ENCODE data around the gene NPHP4.
"Not testable (repeated sequence)": the region's sequence is repeated elsewhere in the genome, so short reads cannot be mapped to it uniquely, and the experiment has no call there.

Gene NPHP4

DNA sequence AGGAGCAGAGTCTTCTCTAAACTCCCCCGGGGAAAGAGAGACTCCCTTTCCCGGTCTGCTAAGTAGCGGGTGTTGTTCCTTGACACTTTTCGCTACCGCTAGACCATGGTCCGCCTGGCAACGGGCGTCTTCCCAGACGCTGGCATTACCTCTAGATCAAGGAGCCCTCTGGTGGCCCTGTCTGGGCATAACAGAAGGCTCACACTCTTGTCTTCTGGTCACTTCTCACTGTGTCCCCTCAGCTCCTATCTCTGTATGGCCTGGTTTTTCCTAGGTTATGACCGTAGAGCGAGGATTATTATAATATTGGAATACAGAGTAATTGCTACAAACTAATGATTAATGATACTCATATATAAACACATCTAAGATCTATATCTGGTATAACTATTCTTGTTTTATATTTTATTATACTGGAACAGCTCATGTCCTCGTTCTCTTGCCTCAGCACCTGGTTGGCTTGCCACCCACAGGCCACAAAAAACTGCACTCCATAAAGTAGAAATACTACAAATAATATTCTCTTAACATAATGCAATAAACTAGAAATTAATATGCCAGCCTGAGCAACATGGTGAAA lies 98.4 kb downstream of the NPHP4 start:
- not testable (repeated sequence) for DNase-seq (ENCODE audit: low read depth in 2 of 2)

DNA sequence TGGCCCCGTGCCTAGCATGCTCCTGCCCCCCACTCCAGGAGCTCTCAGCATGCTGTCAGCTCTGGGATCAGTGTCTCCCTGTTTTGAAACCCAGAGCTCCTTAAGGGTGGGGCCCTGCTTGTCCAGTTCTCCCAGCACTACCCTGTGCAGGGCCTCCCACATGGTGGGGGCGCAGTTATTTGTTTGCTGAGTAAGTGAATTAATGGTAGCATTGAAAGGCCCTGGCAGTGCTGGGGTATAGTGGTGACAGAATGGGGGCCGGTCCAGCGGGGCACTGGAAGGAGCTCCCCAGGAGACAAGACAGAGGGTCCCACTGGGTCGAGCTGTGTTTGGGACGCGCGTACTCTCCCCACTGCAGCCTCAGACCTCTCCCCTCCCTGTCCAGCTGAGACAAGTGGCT lies 99.9 kb downstream of the NPHP4 start:
- no peak for DNase-seq (ENCODE audit: low read depth in 2 of 2)

DNA sequence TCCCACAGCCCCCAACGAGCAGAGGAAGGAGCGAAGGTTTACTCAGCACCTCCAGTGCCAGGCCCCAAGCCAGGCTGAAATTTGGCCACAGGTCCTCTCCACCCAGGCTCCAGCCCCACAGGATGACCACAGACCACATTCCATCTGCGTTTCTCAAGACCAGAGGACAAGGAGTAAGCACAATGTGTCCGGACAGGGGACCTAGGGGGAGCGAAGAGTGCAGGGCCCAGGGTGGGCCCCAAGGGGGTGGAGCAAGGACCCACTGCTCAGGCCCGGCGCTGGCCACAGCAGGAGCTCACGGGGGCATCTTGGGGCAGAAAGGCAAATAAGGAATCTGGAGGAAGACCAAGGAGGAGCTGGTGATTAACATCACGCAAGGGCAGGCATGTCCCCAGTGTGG lies 100.5 kb downstream of the NPHP4 start:
- DNase-seq (ENCODE audit: low read depth in 2 of 2) = no peak

GRCh38 chr1:5891137-5891536 lies 101.1 kb downstream of the NPHP4 start:
- DNase-seq (ENCODE audit: low read depth in 2 of 2) = no peak

DNA sequence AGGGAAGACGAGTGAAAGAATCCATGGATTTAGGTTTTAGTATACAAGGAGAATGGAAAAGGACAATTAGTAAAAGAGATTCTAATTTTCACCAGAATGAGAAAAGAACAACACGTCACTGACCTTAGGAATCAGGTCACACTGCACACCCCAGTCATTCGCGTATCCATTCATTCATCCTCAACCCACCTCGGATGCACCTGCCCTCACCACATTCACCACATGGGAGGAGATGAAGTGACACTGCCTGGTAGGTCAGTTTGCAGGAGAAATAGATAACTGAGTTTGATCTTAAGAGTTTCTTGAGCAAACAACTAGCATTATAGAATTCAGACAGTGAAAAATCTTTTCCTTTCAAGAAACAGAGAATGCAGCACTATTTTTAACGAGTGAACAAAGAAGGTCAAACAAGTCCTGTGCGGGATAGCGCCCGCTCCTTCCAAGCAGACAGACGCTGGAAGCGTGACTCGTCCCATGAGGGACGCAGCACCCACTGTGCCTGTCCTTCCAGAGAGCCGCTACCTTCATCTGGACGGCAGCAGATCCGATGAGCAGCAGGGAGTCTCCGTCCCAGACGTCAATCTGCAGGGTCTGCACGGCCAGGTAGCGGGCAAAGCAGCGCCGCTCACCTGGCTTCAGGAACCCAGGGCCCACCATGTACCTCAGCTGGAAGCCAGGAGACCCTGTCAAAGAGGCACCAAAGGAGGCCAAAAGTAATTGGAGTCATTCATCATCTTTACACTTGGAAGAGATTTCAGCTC lies 101.7 kb downstream of the NPHP4 start:
- DNase-seq (ENCODE audit: low read depth in 2 of 2) = no peak

GRCh38 chr1:5889901-5890300 lies 102.3 kb downstream of the NPHP4 start:
- DNase-seq (ENCODE audit: low read depth in 2 of 2) = no peak

DNA sequence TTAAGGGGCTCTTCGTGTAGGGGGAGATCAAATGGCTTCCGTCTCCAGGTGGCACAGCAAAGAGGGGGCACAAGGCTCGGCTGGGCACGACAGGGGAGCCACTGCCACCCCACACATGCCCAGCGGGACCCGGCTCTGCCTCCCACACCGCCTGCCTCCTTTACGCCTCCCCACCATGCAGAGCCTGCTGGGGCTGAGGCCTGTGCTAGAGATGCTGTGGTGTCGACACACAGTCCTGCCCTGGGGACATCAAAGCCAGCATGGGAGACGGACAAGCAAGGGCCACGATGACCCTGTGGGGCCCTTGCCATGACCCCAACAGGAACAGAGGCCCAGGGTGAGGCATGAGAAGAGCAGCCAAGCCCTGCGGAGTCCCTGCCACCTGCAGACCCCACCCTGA lies 102.8 kb downstream of the NPHP4 start:
- DNase-seq (ENCODE audit: low read depth in 2 of 2) = no peak

DNA sequence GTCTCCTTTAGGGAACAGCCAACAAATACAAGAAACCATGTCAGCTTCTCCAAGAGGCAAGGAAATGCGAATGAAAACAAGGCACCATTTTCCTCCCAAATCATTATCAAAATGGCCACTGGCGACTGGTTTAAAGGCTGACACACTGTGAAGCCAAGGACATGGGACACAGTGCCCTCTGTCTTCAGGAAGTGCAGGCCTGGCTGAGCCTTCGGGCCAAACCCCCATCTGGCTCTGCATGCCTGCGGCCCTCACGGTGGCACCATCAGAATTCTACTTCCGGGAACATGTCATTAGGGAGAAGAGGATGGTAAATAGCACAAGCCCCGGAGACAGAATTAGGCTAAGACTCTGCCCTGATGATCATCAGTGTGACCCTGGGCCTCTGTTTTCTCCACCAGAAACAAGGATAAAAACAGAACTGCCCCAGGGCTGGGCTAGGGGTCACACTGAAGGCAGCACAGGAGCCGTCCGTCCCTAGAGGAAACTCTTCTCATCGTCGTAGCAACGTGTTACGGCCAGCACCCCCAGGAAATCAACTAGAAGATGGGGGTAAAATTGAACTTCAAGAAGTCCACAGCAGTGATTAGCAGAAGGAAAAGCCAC lies 103.5 kb downstream of the NPHP4 start:
- DNase-seq (ENCODE audit: low read depth in 2 of 2) = no peak

GRCh38 chr1:5887971-5888361 lies 104.3 kb downstream of the NPHP4 start:
- no peak for DNase-seq (ENCODE audit: low read depth in 2 of 2)

DNA sequence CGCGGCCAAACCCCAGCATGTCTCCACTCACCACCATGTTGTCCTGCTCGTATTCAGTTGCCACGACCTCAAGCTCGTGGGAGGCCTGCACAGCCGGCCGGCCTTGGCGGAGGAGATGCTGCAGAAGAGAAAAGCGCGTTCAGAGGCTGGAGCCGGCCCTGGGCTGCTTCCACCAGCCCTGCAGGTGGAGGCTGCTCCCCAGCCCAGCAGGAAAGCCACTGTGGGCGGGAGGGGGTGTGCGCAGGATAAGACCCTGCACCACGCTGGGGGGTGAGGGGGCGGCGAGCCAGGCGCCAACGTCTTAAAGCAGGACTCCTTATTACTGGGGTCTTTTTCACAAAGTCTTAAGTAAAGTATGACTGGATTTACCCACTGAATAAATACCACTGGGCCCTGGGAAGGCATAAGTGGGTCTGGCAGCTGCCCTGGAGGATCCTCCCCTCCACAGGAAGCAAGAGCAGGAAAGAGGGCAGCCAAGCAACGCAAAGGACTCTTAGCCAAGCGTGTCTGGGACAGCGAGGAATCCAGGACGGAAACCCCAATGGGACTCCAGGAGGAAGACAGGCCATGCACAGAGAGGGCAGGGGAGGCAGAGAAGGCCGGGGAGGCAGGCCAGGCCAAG lies 104.8 kb downstream of the NPHP4 start:
- no peak for DNase-seq (ENCODE audit: low read depth in 2 of 2)

- DNase-seq (ENCODE audit: low read depth in 2 of 2) = no peak
These were observed 105.5 kb downstream of the NPHP4 start for GRCh38 chr1:5886541-5887348.

GRCh38 chr1:5886140-5886483 lies 106.1 kb downstream of the NPHP4 start:
- no peak for DNase-seq (ENCODE audit: low read depth in 2 of 2)

DNA sequence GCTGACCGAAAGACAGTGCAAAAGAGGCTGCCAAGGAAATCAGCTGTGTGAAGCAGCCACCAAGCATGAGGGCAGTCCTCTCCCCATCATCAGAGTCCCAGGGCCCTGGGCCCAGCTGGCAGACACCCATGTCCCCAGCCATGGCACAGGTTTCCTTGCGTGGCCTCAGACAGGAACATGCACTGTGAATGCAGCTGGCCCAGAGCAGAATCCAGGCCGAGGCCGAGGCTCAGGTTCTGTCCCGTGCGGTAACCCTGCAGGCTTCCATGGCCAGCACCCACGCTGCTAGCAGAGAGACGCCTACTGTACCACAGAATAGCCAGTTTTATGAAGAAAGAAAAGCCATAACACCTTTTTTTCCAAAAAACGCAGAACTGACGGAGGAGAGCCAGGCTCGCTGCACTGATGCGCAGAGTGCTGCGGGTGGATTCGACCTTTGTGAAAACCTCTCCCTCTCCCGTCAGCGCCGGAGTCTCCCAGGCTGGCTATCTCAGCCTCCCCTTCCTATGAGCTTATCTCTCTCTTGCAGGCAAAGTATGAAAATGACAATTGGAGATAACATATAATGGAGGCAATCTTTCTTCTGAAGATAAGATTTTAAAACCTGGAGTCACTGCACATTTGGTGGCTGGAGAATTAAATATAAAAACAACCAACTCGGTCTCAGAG lies 106.6 kb downstream of the NPHP4 start:
- no peak for DNase-seq (ENCODE audit: low read depth in 2 of 2)

- DNase-seq (ENCODE audit: low read depth in 2 of 2) = no peak
These were observed 108.1 kb downstream of the NPHP4 start for GRCh38 chr1:5884110-5884509.

- no peak for DNase-seq (ENCODE audit: low read depth in 2 of 2)
These were observed 108.8 kb downstream of the NPHP4 start for GRCh38 chr1:5883129-5884048.

- DNase-seq (ENCODE audit: low read depth in 2 of 2) = no peak
These were observed 109.7 kb downstream of the NPHP4 start for GRCh38 chr1:5882367-5883128.

- DNase-seq (ENCODE audit: low read depth in 2 of 2) = no peak
These were observed 110.6 kb downstream of the NPHP4 start for GRCh38 chr1:5881526-5882222.

DNA sequence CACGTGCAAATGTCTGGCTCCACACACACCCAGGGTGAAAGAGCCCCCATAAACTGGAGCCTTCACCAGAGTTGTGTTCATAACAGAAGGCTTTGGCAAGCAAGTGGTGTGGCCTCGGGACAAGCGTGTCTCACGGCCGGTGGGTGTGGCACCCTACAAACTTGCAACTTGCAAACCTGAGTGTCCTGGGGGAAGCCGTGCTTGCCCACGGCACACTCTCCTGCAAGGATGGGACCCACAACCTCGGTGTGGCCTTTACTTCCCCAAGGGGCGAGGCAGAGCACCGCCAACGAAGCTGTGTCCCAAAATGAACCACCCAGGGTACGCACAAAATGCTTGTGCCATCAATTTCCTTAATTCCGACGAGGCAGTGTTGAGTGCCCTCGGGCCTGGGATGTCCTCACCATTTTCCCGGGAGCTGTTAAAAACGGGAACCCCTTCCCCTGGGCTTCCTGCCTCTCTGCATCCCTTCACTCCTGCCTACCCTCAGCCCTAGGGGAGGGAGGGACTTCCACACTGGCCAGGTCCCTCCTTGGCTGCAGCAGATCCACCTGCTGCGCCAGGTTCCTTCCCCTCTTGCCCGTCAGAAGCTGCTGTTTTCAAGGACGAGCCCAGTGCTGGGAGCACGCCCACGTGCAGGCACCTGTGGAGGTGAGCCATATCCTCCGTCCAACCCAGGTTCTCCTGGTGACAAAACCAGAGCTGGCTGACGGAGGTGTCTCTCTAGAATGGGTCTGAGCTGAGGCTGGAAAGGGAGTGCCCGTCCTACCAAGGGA lies 111.4 kb downstream of the NPHP4 start:
- DNase-seq (ENCODE audit: low read depth in 2 of 2) = no peak

All from stimulated activated CD4-positive, alpha-beta T cell treated with anti-CD3 and anti-CD28 coated beads, Interleukin-1b, Interleukin-23, amount 100 ng/mL, for 4 hours (primary cell).